Ascending aorta (tissue), 2 donors: Measurements from ENCODE around the gene PCDHA1. TPM values are rescaled to one million over a fixed set of nuclear protein-coding genes. Genes with fewer than 3 reads are reported as not detected.

Experiments
- DNase-seq, 2 donors: peaks; one replicate each; pipeline ENCODE4 v3.0.0-alpha.2; 2019; ENCODE audit warnings: low spot score in 2 of 2
- H3K27ac ChIP-seq, 2 donors: fragments of 200-600 bp; sonication (generic); one replicate each; pipeline ENCODE4 v1.5.1; 2016 to 2017; ENCODE audit warnings: mild to moderate bottlenecking in 1 of 2
- H3K27me3 ChIP-seq: fragments of 200-600 bp; sonication (generic); one replicate; pipeline ENCODE4 v1.5.1; 2017
- H3K36me3 ChIP-seq, 2 donors: fragments of 200-600 bp; sonication (generic); one replicate each; pipeline ENCODE4 v1.5.1; 2016
- H3K4me1 ChIP-seq, 2 donors: fragments of 200-600 bp; sonication (generic); one replicate each; pipeline ENCODE4 v1.5.1; 2016 to 2017; ENCODE audit warnings: mild to moderate bottlenecking in 1 of 2
- H3K4me3 ChIP-seq, 2 donors: fragments of 200-600 bp; sonication (generic); one replicate each; pipeline ENCODE4 v1.5.1; 2016 to 2017; ENCODE audit warnings: mild to moderate bottlenecking in 1 of 2
- H3K9me3 ChIP-seq, 2 donors: fragments of 200-600 bp; sonication (generic); one replicate each; pipeline ENCODE4 v1.5.1; 2016
- CTCF ChIP-seq, 3 experiments: fragments of 200-600 bp in 2 of 3; fragments of 450-650 bp in 1 of 3; sonication (generic) in 2 of 3; IDR thresholded peaks; one replicate each; pipeline ENCODE4 v1.5.1; 2016 to 2019; ENCODE audit warnings: antibody characterized with exemption in 3 of 3, mild to moderate bottlenecking in 1 of 3, moderate library complexity in 1 of 3
- intact Hi-C: fragments of 100-400 bp; cut with DNase I; formaldehyde crosslinking; loops from one replicate; pipeline ENCODE4 v1.15.1; 2023
- total RNA-seq: library from RNA; depleted of rRNA; stranded (reverse); fragments of >200 nt; gene quantifications from one replicate; pipeline ENCODE4 v1.1.0, GENCODE V29; 2016

The PCDHA1 gene
- not detected for total RNA-seq

- H3K27ac ChIP-seq, result no peak within 1 kb of the TSS
- no peaks in the 10 kb centered on the region for H3K36me3 ChIP-seq
- no peaks in the 10 kb centered on the region for H3K4me1 ChIP-seq
- intact Hi-C loops, result no loop called here
- peaks cover 19 to 53% of the 10 kb centered on the region in 2 donors for H3K9me3 ChIP-seq
- no peak within 1 kb of the TSS for H3K4me3 ChIP-seq
- no peak for TF ChIP-seq CTCF (IDR thresholded peaks at IDR 0.05)
- H3K27me3 ChIP-seq, result no peaks in the 10 kb centered on the region
- DNase-seq, result no peak
These were observed at the start of gene PCDHA1 for GRCh38 chr5:140785905-140786686. Gene PCDHA1 (plus strand): TSS chr5:140786140.

- Histone ChIP-seq H3K27ac (no peak overlapping the region), H3K36me3 (no peaks in the 10 kb centered on the region), H3K4me1 (no peaks in the 10 kb centered on the region), H3K27me3 (no peaks in the 10 kb centered on the region), H3K9me3 (no peaks in the 10 kb centered on the region), H3K4me3 (no peak overlapping the region)
- no peak for DNase-seq
- TF ChIP-seq CTCF (IDR thresholded peaks at IDR 0.05), result no peak
- intact Hi-C loops, result no loop called here
These were observed 48.5 kb upstream of the PCDHA1 start for GRCh38 chr5:140737486-140737885.

- peaks cover 0 to 5% of the 10 kb centered on the region in 2 donors for H3K9me3 ChIP-seq
- no peaks in the 10 kb centered on the region for H3K27me3 ChIP-seq
- no peak for DNase-seq
- no peak overlapping the region for H3K4me3 ChIP-seq
- no peaks in the 10 kb centered on the region for H3K36me3 ChIP-seq
- no peak for TF ChIP-seq CTCF (IDR thresholded peaks at IDR 0.05)
- no peaks in the 10 kb centered on the region for H3K4me1 ChIP-seq
- no peak overlapping the region for H3K27ac ChIP-seq
- intact Hi-C loops, result no loop called here
These were observed 44.0 kb upstream of the PCDHA1 start for GRCh38 chr5:140741967-140742366.

- H3K27ac ChIP-seq, result no peak overlapping the region
- TF ChIP-seq CTCF (IDR thresholded peaks at IDR 0.05), result no peak
- no peaks in the 10 kb centered on the region for H3K27me3 ChIP-seq
- H3K36me3 ChIP-seq, result no peaks in the 10 kb centered on the region
- H3K4me3 ChIP-seq, result no peak overlapping the region
- DNase-seq, result no peak
- H3K9me3 ChIP-seq, result peaks cover 12 to 70% of the 10 kb centered on the region in 2 donors
- intact Hi-C loops, result no loop called here
- H3K4me1 ChIP-seq, result no peaks in the 10 kb centered on the region
These were observed 32.4 kb upstream of the PCDHA1 start for GRCh38 chr5:140753561-140753960.

- no peak overlapping the region for H3K4me3 ChIP-seq
- no peak for TF ChIP-seq CTCF (IDR thresholded peaks at IDR 0.05)
- no peaks in the 10 kb centered on the region for H3K4me1 ChIP-seq
- no peak overlapping the region for H3K27ac ChIP-seq
- no peaks in the 10 kb centered on the region for H3K36me3 ChIP-seq
- intact Hi-C loops, result no loop called here
- no peaks in the 10 kb centered on the region for H3K27me3 ChIP-seq
- H3K9me3 ChIP-seq, result peaks cover 61 to 95% of the 10 kb centered on the region in 2 donors
- DNase-seq, result no peak
These were observed 21.6 kb upstream of the PCDHA1 start for GRCh38 chr5:140764177-140764973.
